ENCODE results near the gene ITGA7. TPM values are rescaled to one million over a fixed set of nuclear protein-coding genes. Genes with fewer than 3 reads are reported as not detected.

Gene ITGA7
- total RNA-seq, 1 donor: 13.9 TPM

DNA sequence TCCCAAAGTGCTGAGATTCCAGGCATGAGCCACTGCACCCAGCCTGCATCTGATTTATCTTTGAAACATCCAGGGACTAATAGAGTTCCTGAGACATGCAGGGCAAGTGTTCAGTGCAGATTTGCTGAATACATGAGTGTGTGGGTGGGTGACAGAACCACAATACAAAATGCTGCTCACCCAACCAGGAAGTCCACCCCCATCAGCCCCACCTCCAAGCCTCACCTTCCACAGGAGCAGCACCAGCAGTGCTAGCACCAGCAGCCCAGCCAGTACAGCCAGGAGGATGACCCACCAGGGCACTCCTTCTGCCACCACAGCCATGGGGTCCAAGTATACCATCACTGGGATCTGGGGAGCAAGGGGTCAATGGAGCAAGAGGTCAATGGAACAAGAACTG, 20.0 kb downstream of the ITGA7 start:
- TF ChIP-seq, protein P1, sequence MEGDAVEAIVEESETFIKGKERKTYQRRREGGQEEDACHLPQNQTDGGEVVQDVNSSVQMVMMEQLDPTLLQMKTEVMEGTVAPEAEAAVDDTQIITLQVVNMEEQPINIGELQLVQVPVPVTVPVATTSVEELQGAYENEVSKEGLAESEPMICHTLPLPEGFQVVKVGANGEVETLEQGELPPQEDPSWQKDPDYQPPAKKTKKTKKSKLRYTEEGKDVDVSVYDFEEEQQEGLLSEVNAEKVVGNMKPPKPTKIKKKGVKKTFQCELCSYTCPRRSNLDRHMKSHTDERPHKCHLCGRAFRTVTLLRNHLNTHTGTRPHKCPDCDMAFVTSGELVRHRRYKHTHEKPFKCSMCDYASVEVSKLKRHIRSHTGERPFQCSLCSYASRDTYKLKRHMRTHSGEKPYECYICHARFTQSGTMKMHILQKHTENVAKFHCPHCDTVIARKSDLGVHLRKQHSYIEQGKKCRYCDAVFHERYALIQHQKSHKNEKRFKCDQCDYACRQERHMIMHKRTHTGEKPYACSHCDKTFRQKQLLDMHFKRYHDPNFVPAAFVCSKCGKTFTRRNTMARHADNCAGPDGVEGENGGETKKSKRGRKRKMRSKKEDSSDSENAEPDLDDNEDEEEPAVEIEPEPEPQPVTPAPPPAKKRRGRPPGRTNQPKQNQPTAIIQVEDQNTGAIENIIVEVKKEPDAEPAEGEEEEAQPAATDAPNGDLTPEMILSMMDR (IDR thresholded peaks at IDR 0.05; ENCODE audit: insufficient read depth, low read length): no peak
- no peak for DNase-seq (ENCODE audit: low read depth)
- no peak overlapping the region for H3K4me3 ChIP-seq (ENCODE audit: low read depth, low read length)

DNA sequence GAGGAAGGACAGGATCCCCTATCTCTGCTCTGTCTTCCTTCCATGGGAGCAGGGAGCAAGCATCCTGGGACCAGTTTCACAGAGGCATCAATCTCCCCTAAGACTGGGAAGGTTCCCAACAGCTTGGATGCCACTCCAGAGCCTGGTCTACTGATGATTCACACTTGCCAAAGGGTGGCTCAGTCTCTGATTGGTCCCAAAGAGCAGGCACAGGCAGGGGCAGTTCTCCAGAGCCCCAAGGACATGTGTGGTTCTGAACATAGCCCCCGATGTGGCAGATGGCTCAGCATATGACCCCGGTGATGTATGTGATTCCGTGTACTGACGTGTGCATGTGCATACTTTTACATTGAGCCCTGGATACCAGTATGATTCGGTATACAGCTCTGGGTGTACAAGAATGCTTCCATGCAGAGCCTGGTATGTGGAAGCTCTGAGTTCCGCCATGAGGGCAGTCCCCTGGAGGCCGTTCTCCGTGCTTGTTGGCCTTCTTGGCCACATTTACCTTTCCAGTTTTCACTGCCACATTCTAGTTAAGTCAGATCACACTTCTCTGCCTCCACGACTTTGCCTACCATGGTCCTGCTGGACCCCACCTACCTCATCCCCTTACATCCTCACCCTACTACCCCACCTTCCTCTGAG, 21.2 kb downstream of the ITGA7 start:
- TF ChIP-seq, protein P1 (IDR thresholded peaks at IDR 0.05; ENCODE audit: insufficient read depth, low read length): no peak
- no peak overlapping the region for H3K4me3 ChIP-seq (ENCODE audit: low read depth, low read length)
- DNase-seq (ENCODE audit: low read depth): no peak

DNA sequence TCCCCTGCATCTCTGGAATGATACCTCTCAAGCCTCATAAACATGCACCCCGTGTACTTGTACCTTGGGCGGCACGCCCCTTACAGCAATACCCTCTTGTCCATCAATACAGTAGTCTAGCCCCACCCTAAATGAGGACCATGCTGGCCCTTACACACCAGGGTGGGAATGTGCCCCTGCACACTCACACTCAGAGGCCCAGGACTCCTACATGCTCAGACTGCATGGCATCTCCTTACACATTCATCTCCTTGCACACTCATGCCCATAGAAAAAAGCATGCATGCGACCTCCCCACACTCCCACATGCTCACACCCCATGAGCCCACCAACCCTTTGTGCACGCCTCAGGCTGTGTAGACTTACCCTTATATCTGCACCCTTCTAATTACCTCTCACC, 22.0 kb downstream of the ITGA7 start:
- no peak for DNase-seq (ENCODE audit: low read depth)
- TF ChIP-seq, protein P1 (IDR thresholded peaks at IDR 0.05; ENCODE audit: insufficient read depth, low read length): no peak

GRCh38 chr12:55684761-55685370, 22.8 kb downstream of the ITGA7 start:
- TF ChIP-seq, protein P1 (IDR thresholded peaks at IDR 0.05; ENCODE audit: insufficient read depth, low read length): no peak
- DNase-seq (ENCODE audit: low read depth): no peak
- H3K4me3 ChIP-seq (ENCODE audit: low read depth, low read length): no peak overlapping the region

More for the DNA sequence above, 22.0 kb downstream of the ITGA7 start:
- no peak overlapping the region for H3K4me3 ChIP-seq (ENCODE audit: low read depth, low read length)

GRCh38 chr12:55683676-55684075, 24.0 kb downstream of the ITGA7 start:
- TF ChIP-seq, protein P1 (IDR thresholded peaks at IDR 0.05; ENCODE audit: insufficient read depth, low read length): no peak
- H3K4me3 ChIP-seq (ENCODE audit: low read depth, low read length): no peak overlapping the region
- no peak for DNase-seq (ENCODE audit: low read depth)

GRCh38 chr12:55682087-55682796, 25.5 kb downstream of the ITGA7 start:
- TF ChIP-seq, protein P1 (IDR thresholded peaks at IDR 0.05; ENCODE audit: insufficient read depth, low read length): no peak
- H3K4me3 ChIP-seq (ENCODE audit: low read depth, low read length): no peak overlapping the region
- no peak for DNase-seq (ENCODE audit: low read depth)
